ENCODE measurements around the gene AGR3.

Gene AGR3

DNA sequence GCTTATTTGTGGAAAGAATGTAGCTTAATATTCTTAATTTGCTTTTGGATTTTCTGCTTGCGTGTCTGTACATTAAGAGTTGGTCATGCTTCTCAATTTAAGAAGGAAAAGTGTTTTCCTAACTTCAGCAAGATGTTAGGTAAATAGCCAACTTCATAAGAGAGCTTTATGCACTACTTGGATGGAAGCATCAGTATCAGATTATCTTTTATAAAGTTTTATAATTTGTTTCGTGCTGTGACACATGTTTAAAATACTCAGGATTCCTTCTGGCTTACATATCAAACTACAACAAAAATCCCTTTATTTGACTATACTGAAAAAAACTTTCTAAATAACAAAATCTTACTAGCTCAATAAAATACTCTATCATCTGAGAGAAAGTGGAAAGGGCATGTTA is 42.1 kb downstream of the AGR3 start (continued):
- TF ChIP-seq, protein P1, sequence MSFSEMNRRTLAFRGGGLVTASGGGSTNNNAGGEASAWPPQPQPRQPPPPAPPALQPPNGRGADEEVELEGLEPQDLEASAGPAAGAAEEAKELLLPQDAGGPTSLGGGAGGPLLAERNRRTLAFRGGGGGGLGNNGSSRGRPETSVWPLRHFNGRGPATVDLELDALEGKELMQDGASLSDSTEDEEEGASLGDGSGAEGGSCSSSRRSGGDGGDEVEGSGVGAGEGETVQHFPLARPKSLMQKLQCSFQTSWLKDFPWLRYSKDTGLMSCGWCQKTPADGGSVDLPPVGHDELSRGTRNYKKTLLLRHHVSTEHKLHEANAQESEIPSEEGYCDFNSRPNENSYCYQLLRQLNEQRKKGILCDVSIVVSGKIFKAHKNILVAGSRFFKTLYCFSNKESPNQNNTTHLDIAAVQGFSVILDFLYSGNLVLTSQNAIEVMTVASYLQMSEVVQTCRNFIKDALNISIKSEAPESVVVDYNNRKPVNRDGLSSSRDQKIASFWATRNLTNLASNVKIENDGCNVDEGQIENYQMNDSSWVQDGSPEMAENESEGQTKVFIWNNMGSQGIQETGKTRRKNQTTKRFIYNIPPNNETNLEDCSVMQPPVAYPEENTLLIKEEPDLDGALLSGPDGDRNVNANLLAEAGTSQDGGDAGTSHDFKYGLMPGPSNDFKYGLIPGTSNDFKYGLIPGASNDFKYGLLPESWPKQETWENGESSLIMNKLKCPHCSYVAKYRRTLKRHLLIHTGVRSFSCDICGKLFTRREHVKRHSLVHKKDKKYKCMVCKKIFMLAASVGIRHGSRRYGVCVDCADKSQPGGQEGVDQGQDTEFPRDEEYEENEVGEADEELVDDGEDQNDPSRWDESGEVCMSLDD (tag by site-specific recombination; IDR thresholded peaks at IDR 0.05): no peak
- TF ChIP-seq ZNF48 (tag by site-specific recombination; IDR thresholded peaks at IDR 0.05) (no peak), ZNF350 (tag by site-specific recombination; IDR thresholded peaks at IDR 0.05) (no peak), TSHZ1 (tag by site-specific recombination; IDR thresholded peaks at IDR 0.05; ENCODE audit: borderline replicate concordance) (no peak), ATF2 (tag by site-specific recombination; IDR thresholded peaks at IDR 0.05; ENCODE audit: low read depth) (no peak), ZNF391 (tag by site-specific recombination; IDR thresholded peaks at IDR 0.05; ENCODE audit: borderline replicate concordance, low read depth) (no peak), ZNF112 (tag by site-specific recombination; IDR thresholded peaks at IDR 0.05) (no peak)

GRCh38 chr7:16838891-16839290 is 42.9 kb downstream of the AGR3 start:
- no peaks in the 10 kb centered on the region for H3K4me1 ChIP-seq (ENCODE audit: control insufficient read depth, insufficient read depth, low read length)
- no peak overlapping the region for H3K27ac ChIP-seq (ENCODE audit: extremely low read depth, low read depth, low read length)
- ChIA-PET POLR2A (no interaction called here), CTCF (interaction anchor here (0.5 to 1.1 kb wide), 2 partner anchors 36 to 1285 kb away, joined by 3 to 4 read pairs; no protein-coding TSS in a partner anchor)
- no peak overlapping the region for H3K4me3 ChIP-seq (ENCODE audit: low read depth, low read length)
- no peaks in the 10 kb centered on the region for H3K9me3 ChIP-seq (ENCODE audit: control insufficient read depth, insufficient read depth, low read depth, low read length)
- no peak for TF ChIP-seq PRDM1 (tag by site-specific recombination; IDR thresholded peaks at IDR 0.05)
- TF ChIP-seq KLF16 (tag by site-specific recombination; IDR thresholded peaks at IDR 0.05): no peak
- no peaks in the 10 kb centered on the region for H3K36me3 ChIP-seq (ENCODE audit: control insufficient read depth in 2 of 2, insufficient read depth in 1 of 2, low read length in 2 of 2)

- Histone ChIP-seq H3K36me3 (ENCODE audit: control insufficient read depth in 2 of 2, insufficient read depth in 1 of 2, low read length in 2 of 2) (no peaks in the 10 kb centered on the region), H3K27ac (ENCODE audit: extremely low read depth, low read depth, low read length) (no peak overlapping the region), H3K4me3 (ENCODE audit: low read depth, low read length) (no peak overlapping the region), H3K4me1 (ENCODE audit: control insufficient read depth, insufficient read depth, low read length) (no peaks in the 10 kb centered on the region), H3K9me3 (ENCODE audit: control insufficient read depth, insufficient read depth, low read depth, low read length) (no peaks in the 10 kb centered on the region)
- ChIA-PET POLR2A (no interaction called here), CTCF (interaction anchor here (0.6 to 1.8 kb wide), 4 partner anchors 8 to 628 kb away, joined by 3 to 4 read pairs (median 3); no protein-coding TSS in a partner anchor)
- TF ChIP-seq ZNF157 (tag by site-specific recombination; IDR thresholded peaks at IDR 0.05) (no peak), ZNF776 (tag by site-specific recombination; IDR thresholded peaks at IDR 0.05; ENCODE audit: borderline replicate concordance) (no peak), REPIN1 (tag by site-specific recombination; IDR thresholded peaks at IDR 0.05; ENCODE audit: low read depth) (no peak), TRIM28 (IDR thresholded peaks at IDR 0.05; ENCODE audit: borderline replicate concordance, low read length) (no peak), OVOL3 (tag by site-specific recombination; IDR thresholded peaks at IDR 0.05) (no peak), ZNF426 (tag by site-specific recombination; IDR thresholded peaks at IDR 0.05) (no peak), PRDM1 (tag by site-specific recombination; IDR thresholded peaks at IDR 0.05) (no peak), ZNF10 (tag by site-specific recombination; IDR thresholded peaks at IDR 0.05) (no peak)
- TF ChIP-seq, protein P2, sequence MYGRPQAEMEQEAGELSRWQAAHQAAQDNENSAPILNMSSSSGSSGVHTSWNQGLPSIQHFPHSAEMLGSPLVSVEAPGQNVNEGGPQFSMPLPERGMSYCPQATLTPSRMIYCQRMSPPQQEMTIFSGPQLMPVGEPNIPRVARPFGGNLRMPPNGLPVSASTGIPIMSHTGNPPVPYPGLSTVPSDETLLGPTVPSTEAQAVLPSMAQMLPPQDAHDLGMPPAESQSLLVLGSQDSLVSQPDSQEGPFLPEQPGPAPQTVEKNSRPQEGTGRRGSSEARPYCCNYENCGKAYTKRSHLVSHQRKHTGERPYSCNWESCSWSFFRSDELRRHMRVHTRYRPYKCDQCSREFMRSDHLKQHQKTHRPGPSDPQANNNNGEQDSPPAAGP (tag by site-specific recombination; IDR thresholded peaks at IDR 0.05): no peak
- TF ChIP-seq, protein P3, sequence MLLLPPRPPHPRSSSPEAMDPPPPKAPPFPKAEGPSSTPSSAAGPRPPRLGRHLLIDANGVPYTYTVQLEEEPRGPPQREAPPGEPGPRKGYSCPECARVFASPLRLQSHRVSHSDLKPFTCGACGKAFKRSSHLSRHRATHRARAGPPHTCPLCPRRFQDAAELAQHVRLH (tag by site-specific recombination; IDR thresholded peaks at IDR 0.05): no peak
- TF ChIP-seq, protein P4, sequence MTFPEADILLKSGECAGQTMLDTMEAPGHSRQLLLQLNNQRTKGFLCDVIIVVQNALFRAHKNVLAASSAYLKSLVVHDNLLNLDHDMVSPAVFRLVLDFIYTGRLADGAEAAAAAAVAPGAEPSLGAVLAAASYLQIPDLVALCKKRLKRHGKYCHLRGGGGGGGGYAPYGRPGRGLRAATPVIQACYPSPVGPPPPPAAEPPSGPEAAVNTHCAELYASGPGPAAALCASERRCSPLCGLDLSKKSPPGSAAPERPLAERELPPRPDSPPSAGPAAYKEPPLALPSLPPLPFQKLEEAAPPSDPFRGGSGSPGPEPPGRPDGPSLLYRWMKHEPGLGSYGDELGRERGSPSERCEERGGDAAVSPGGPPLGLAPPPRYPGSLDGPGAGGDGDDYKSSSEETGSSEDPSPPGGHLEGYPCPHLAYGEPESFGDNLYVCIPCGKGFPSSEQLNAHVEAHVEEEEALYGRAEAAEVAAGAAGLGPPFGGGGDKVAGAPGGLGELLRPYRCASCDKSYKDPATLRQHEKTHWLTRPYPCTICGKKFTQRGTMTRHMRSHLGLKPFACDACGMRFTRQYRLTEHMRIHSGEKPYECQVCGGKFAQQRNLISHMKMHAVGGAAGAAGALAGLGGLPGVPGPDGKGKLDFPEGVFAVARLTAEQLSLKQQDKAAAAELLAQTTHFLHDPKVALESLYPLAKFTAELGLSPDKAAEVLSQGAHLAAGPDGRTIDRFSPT (tag by site-specific recombination; IDR thresholded peaks at IDR 0.05): no peak
- TF ChIP-seq, protein P5, sequence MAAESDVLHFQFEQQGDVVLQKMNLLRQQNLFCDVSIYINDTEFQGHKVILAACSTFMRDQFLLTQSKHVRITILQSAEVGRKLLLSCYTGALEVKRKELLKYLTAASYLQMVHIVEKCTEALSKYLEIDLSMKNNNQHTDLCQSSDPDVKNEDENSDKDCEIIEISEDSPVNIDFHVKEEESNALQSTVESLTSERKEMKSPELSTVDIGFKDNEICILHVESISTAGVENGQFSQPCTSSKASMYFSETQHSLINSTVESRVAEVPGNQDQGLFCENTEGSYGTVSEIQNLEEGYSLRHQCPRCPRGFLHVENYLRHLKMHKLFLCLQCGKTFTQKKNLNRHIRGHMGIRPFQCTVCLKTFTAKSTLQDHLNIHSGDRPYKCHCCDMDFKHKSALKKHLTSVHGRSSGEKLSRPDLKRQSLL (tag by site-specific recombination; IDR thresholded peaks at IDR 0.05): no peak
These were observed 43.4 kb downstream of the AGR3 start for GRCh38 chr7:16838386-16838785.

Data from HEK293 (cell line).